HG02763 (cell line): ENCODE data around the gene PCDHGB3.
"Not testable (repeated sequence)": the region's sequence is repeated elsewhere in the genome, so short reads cannot be mapped to it uniquely, and the experiment has no call there.

Experiments used
- ATAC-seq: cut with Tn5 transposase; IDR thresholded peaks from one replicate; pipeline ENCODE4 v1.9.1; 2021; ENCODE audit warnings: mild to moderate bottlenecking, moderate library complexity; ENCODE audit not compliant: unreplicated experiment

The PCDHGB3 gene

DNA sequence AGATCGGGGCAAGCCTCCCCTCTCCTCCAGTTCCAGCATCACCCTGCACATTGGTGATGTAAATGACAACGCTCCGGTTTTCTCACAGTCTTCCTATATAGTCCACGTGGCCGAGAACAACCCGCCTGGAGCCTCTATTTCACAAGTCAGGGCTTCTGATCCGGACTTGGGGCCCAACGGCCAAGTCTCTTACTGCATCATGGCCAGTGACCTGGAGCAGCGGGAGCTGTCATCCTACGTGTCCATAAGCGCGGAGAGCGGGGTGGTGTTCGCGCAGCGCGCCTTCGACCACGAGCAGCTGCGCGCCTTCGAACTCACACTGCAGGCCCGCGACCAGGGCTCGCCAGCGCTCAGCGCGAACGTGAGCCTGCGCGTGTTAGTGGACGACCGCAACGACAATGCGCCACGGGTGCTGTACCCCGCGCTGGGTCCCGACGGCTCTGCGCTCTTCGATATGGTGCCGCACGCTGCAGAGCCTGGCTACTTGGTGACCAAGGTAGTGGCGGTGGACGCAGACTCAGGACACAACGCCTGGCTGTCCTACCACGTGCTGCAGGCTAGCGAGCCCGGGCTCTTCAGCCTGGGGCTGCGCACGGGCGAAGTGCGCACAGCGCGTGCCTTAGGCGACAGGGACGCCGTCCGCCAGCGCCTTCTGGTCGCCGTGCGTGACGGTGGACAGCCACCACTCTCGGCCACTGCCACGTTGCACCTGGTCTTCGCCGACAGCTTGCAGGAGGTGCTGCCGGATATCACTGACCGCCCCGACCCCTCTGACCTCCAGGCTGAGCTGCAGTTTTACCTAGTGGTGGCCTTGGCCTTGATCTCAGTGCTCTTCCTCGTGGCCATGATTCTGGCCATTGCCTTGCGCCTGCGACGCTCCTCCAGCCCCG, 19.4 kb downstream of the PCDHGB3 start:
- no peak for ATAC-seq

DNA sequence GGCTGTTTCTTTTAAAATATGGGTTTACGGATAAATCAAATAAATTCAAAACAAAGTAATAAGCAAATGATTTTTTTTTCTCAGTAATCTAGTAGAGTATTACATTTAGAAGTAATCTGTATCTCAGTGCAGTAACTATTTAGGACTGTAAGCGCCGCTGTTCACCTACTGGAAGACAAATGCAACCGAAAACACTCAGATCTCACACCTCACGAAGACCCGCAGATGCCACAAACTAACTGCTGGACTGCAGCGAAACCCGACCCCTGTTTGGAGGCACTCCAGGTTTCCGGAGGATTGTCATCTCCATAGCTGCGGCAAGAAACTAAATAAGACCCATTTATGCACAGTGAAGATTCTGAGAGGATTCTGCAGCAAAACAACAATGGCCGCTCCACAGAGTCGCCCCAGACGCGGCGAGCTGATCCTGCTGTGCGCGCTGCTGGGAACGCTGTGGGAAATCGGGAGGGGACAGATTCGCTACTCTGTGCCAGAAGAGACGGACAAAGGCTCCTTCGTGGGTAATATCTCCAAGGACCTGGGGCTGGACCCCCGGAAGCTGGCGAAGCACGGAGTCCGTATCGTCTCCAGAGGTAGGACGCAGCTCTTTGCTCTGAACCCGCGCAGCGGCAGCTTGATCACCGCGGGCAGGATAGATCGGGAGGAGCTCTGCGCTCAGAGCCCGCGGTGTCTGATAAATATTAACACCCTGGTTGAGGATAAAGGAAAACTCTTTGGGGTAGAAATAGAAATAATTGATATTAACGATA, 22.6 kb downstream of the PCDHGB3 start, which contains the start of gene PCDHGA8:
Gene PCDHGA8, plus strand, starts transcription at position 205 of the 770 bp plus-strand sequence. Its CDS starts 181 bp downstream, at position 386.
- ATAC-seq: no peak

DNA sequence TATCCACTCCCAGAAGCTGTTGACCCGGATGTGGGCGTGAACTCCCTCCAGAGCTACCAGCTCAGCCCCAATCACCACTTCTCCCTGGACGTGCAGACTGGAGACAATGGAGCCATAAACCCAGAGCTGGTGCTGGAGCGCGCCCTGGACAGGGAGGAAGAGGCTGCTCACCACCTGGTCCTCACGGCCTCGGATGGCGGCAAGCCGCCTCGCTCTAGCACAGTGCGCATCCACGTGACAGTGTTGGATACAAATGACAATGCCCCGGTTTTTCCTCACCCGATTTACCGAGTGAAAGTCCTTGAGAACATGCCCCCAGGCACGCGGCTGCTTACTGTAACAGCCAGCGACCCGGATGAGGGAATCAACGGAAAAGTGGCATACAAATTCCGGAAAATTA, 23.2 kb downstream of the PCDHGB3 start:
- no peak for ATAC-seq

DNA sequence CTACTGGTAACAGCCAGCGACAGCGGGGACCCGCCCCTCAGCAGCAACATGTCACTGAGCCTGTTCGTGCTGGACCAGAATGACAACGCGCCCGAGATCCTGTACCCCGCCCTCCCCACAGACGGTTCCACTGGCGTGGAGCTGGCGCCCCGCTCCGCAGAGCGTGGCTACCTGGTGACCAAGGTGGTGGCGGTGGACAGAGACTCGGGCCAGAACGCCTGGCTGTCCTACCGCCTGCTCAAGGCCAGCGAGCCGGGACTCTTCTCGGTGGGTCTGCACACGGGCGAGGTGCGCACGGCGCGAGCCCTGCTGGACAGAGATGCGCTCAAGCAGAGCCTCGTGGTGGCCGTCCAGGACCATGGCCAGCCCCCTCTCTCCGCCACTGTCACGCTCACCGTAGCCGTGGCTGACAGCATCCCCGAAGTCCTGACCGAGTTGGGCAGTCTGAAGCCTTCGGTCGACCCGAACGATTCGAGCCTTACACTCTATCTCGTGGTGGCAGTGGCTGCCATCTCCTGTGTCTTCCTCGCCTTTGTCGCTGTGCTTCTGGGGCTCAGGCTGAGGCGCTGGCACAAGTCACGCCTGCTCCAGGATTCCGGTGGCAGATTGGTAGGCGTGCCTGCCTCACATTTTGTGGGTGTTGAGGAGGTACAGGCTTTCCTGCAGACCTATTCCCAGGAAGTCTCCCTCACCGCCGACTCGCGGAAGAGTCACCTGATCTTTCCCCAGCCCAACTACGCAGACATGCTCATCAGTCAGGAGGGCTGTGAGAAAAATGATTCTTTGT, 24.6 kb downstream of the PCDHGB3 start:
- ATAC-seq: not testable (repeated sequence)

DNA sequence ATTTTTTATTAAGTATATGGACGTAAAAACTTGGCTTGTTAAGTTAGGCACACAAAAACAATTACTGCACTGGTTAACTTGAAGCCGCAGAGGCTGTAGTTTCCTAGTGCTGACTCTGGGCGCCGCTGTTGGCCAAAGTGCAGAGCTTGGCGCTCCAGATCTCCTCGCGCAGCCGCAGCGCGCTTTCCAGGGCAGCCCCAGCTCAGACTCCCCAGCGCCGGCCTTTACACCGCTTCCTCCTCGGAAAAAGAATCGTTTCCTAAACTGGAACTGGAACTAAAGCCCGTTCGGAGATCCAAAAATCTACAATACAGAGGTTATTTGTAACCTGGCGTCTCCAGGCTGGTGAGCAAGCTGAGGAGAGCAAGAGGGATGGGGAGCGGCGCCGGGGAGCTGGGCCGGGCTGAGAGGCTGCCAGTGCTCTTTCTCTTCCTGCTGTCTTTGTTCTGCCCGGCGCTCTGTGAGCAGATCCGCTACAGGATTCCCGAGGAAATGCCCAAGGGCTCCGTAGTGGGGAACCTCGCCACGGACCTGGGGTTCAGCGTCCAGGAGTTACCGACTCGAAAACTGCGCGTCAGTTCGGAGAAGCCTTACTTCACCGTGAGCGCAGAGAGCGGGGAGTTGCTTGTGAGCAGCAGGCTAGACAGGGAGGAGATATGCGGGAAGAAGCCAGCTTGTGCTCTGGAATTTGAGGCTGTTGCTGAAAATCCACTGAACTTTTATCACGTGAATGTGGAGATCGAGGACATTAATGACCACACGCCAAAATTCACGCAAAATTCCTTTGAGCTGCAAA, 27.9 kb downstream of the PCDHGB3 start, which contains the start of gene PCDHGB5:
Gene PCDHGB5, plus strand, starts transcription at position 192 of the 796 bp plus-strand sequence. Its CDS starts 181 bp downstream, at position 373.
- ATAC-seq: peak; percentile 98

DNA sequence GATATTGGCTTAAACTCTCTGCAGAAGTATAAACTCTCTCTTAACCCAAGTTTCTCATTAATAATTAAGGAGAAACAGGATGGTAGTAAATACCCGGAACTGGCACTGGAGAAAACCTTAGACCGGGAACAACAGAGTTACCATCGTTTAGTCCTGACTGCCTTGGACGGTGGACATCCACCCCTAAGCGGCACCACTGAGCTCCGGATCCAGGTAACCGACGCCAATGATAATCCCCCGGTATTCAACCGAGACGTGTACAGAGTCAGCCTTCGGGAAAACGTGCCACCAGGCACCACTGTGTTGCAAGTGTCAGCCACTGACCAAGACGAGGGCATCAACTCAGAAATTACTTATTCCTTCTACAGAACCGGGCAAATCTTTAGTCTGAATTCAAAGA, 28.6 kb downstream of the PCDHGB3 start:
- ATAC-seq: no peak

GRCh38 chr5:141399555-141400258, 29.7 kb downstream of the PCDHGB3 start:
- no peak for ATAC-seq

GRCh38 chr5:141402553-141403243, 32.7 kb downstream of the PCDHGB3 start, which contains the start of gene PCDHGA9:
TSS of gene PCDHGA9 (plus strand) at chr5:141402778. CDS start at chr5:141402953, 175 bp downstream.
- no peak for ATAC-seq

DNA sequence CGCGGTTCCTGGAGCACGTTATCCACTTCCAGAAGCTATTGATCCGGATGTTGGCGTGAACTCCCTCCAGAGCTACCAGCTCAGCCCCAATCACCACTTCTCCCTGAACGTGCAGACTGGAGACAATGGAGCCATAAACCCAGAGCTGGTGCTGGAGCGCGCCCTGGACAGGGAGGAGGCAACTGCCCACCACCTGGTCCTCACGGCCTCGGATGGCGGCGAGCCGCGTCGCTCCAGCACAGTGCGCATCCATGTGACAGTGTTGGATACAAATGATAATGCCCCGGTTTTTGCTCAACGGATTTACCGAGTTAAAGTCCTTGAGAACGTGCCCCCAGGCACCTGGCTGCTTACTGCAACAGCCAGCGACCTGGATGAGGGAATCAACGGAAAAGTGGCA, 33.3 kb downstream of the PCDHGB3 start:
- no peak for ATAC-seq

GRCh38 chr5:141407790-141408505, 37.9 kb downstream of the PCDHGB3 start, which contains the start of gene PCDHGB6:
TSS of gene PCDHGB6 (plus strand) at chr5:141408021. CDS start at chr5:141408203, 182 bp downstream.
- peak; percentile 65 for ATAC-seq

- ATAC-seq: no peak
These were observed 39.7 kb downstream of the PCDHGB3 start for GRCh38 chr5:141409598-141410306.

- ATAC-seq: no peak
These were observed 41.5 kb downstream of the PCDHGB3 start for GRCh38 chr5:141411575-141411974.

DNA sequence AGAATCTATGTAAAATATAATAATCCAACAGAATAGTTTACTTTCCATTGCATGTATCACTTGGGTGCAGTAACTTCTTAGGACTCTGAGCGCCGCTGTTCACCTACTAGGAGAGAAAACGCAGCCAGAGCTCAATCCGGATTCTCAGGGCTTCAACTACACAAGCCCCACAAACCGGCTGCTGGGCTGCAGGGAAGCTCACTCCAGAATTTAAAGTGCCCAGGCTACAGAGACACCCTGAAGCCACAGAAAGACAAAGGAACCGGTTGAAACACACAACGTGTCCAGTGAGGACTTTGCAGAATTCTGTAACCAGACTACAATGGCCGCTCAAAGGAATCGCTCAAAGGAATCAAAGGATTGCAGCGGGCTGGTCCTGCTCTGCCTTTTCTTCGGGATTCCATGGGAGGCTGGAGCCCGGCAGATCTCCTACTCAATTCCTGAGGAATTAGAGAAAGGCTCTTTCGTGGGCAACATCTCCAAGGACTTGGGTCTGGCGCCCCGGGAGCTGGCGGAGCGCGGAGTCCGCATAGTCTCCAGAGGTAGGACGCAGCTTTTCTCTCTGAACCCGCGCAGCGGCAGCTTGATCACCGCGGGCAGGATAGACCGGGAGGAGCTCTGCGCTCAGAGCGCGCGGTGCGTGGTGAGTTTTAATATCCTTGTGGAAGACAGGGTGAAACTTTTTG, 43.0 kb downstream of the PCDHGB3 start, which contains the start of gene PCDHGA10:
Gene PCDHGA10, plus strand, starts transcription at position 134 of the 686 bp plus-strand sequence. Its CDS starts 189 bp downstream, at position 323.
- ATAC-seq: peak; percentile 57

GRCh38 chr5:141413540-141414069, 43.6 kb downstream of the PCDHGB3 start:
- ATAC-seq: no peak

- not testable (repeated sequence) for ATAC-seq
These were observed 44.7 kb downstream of the PCDHGB3 start for GRCh38 chr5:141414548-141415274.

DNA sequence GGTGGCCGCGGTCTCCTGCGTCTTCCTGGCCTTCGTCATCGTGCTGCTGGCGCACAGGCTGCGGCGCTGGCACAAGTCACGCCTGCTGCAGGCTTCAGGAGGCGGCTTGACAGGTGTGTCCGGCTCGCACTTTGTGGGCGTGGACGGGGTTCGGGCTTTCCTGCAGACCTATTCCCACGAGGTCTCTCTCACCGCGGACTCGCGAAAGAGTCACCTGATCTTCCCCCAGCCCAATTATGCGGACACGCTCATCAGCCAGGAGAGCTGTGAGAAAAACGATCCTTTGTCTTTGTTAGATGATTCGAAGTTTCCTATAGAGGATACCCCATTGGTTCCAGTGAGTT, 45.2 kb downstream of the PCDHGB3 start:
- not testable (repeated sequence) for ATAC-seq
